ENCODE data around the gene ERCC3.

DNA sequence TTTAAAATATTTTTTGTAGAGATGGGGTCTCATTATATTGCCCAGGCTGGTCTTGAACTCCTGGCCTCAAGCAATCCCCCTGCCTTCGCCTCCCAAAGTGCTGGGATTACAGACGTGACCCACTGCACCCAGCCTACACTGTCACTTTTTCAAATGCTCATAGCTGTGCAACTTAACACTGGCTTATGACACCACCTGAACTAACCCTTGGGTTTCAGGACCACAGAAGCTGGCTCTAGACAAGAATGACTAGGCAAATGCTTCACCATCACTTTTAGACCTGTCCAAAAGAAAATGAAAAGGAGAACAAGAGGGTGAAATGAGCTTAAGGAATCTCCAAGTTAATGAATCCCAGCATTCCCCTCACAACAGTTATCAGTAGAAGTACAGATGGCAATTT lies 13.3 kb downstream of the ERCC3 start:
- TF ChIP-seq CTCF (IDR thresholded peaks at IDR 0.05) (no peak), POLR2A (IDR thresholded peaks at IDR 0.05) (no peak)
